Endothelial cell of umbilical vein (primary cell): ENCODE results near the gene PEX5. TPM values are rescaled to one million over a fixed set of nuclear protein-coding genes. Genes with fewer than 3 reads are reported as not detected.

Experiments
- BruUV-seq: library from RNA; stranded (reverse); fragments of 400-500 nt; replicated peaks from 2 replicates; lab custom pipeline; 2021; lab: Mats Ljungman, UMichigan
- CTCF ChIA-PET: fragments of 300-600, 350-600 bp; sonication (Branson Sonifier 250); formaldehyde crosslinking; loops from one replicate; lab custom pipeline; 2021; ENCODE audit warnings: antibody characterized with exemption, inconsistent platforms; lab: Charles Lee
- POLR2A ChIA-PET: fragments of 300-600, 350-600 bp; sonication (Branson Sonifier 250); formaldehyde crosslinking; loops from one replicate; lab custom pipeline; 2021; ENCODE audit warnings: antibody characterized with exemption, inconsistent platforms; lab: Charles Lee
- DNase-seq: peaks from one replicate; pipeline ENCODE4 v3.0.0-alpha.2; 2011; ENCODE audit warnings: low read depth, low spot score
- FAIRE-seq: peaks from 2 replicates; lab custom pipeline; 2011; peaks lifted over from hg19 to GRCh38; lab: Jason Lieb, UNC
- H2AFZ ChIP-seq: 2 replicates; pipeline ENCODE4 v1.6.0; 2012; ENCODE audit warnings: low read depth, low read length, control low read depth, inconsistent platforms
- H3K27ac ChIP-seq: 2 replicates; pipeline ENCODE4 v1.5.1; 2011; ENCODE audit warnings: low read depth, mild to moderate bottlenecking, control low read depth, low read length, moderate library complexity; ENCODE audit not compliant: insufficient read depth
- H3K27me3 ChIP-seq, 2 experiments: 2 replicates each; pipeline versions ENCODE4 v1.6.0 to v1.6.1; 2011; ENCODE audit warnings: low read length in 2 of 2, mixed read lengths in 1 of 2; ENCODE audit not compliant: control insufficient read depth in 2 of 2, insufficient read depth in 2 of 2
- H3K36me3 ChIP-seq, 2 experiments: 2 replicates in 1 of 2; 3 replicates in 1 of 2; pipeline ENCODE4 v1.5.1; 2011; ENCODE audit warnings: low read length in 2 of 2, mild to moderate bottlenecking in 1 of 2, moderate library complexity in 1 of 2; ENCODE audit not compliant: control insufficient read depth in 2 of 2, insufficient read depth in 2 of 2; ENCODE audit errors: extremely low read depth in 1 of 2
- H3K4me1 ChIP-seq: 3 replicates; pipeline ENCODE4 v1.5.1; 2011; ENCODE audit warnings: mild to moderate bottlenecking, low read length; ENCODE audit not compliant: control insufficient read depth, insufficient read depth; ENCODE audit errors: extremely low read depth
- H3K4me2 ChIP-seq: 2 replicates; pipeline ENCODE4 v1.6.1; 2011; ENCODE audit warnings: low read length, control low read depth, mixed read lengths; ENCODE audit not compliant: insufficient read depth
- H3K4me3 ChIP-seq, 3 experiments: fragments of 200-600 bp in 1 of 3; sonication (generic), shearing (Covaris generic) in 1 of 3; replicated peaks in 1 of 3; 2 replicates each; pipeline ENCODE4 v1.5.1; 2011 to 2016; ENCODE audit warnings: control low read depth in 3 of 3, low read length in 3 of 3, mild to moderate bottlenecking in 2 of 3, inconsistent platforms in 1 of 3, low read depth in 1 of 3, moderate library complexity in 1 of 3; ENCODE audit not compliant: insufficient read depth in 1 of 3
- H3K79me2 ChIP-seq: 2 replicates; pipeline ENCODE4 v1.6.0; 2012; ENCODE audit warnings: low read length, inconsistent platforms; ENCODE audit not compliant: control insufficient read depth, insufficient read depth
- H3K9ac ChIP-seq: replicated peaks from 2 replicates; pipeline ENCODE3; 2011; ENCODE audit warnings: low read length, control low read depth; ENCODE audit not compliant: insufficient read depth; ENCODE audit errors: extremely low read depth
- H3K9me1 ChIP-seq: replicated peaks from 3 replicates; pipeline ENCODE4 v1.6.0; 2011; ENCODE audit warnings: mild to moderate bottlenecking, low read length; ENCODE audit not compliant: control insufficient read depth, insufficient read depth; ENCODE audit errors: extremely low read depth
- H3K9me3 ChIP-seq: replicated peaks from 2 replicates; pipeline ENCODE4 v1.5.1; 2012; ENCODE audit warnings: low read length, inconsistent platforms; ENCODE audit not compliant: control insufficient read depth, insufficient read depth
- H4K20me1 ChIP-seq: replicated peaks from 2 replicates; pipeline ENCODE3; 2011; ENCODE audit warnings: mild to moderate bottlenecking, low read length; ENCODE audit not compliant: control insufficient read depth, insufficient read depth; ENCODE audit errors: extremely low read depth
- EZH2 ChIP-seq: IDR thresholded peaks from 2 replicates; pipeline ENCODE4 v1.6.1; 2012; ENCODE audit warnings: borderline replicate concordance, low read depth, mild to moderate bottlenecking, moderate library complexity, low read length, inconsistent platforms; ENCODE audit not compliant: severe bottlenecking
- FOS ChIP-seq: IDR thresholded peaks from 2 replicates; pipeline ENCODE4 v1.6.1; 2011; ENCODE audit warnings: mild to moderate bottlenecking, low read length, moderate library complexity, borderline replicate concordance; ENCODE audit not compliant: insufficient read depth
- GATA2 ChIP-seq: IDR thresholded peaks from 2 replicates; pipeline ENCODE4 v1.7.0; 2011; ENCODE audit warnings: low read depth, mild to moderate bottlenecking, moderate library complexity, mixed read lengths, low read length; ENCODE audit not compliant: insufficient read length, insufficient read depth
- JUN ChIP-seq: IDR thresholded peaks from 2 replicates; pipeline ENCODE4 v1.6.1; 2011; ENCODE audit warnings: borderline replicate concordance, low read depth; ENCODE audit not compliant: insufficient read length, insufficient read depth
- MYC ChIP-seq: IDR thresholded peaks from one replicate; pipeline ENCODE4 v1.6.1; 2011; ENCODE audit warnings: mild to moderate bottlenecking, low read depth, low read length
- POLR2A ChIP-seq: IDR thresholded peaks from 2 replicates; pipeline ENCODE4 v1.6.1; 2012; ENCODE audit warnings: low read depth, mild to moderate bottlenecking, control low read depth, low read length
- POLR2AphosphoS5 ChIP-seq: IDR thresholded peaks from 2 replicates; pipeline ENCODE4 v1.6.1; 2012; ENCODE audit warnings: low read depth, mild to moderate bottlenecking, control low read depth, low read length, moderate library complexity; ENCODE audit not compliant: insufficient read depth
- dilution Hi-C: fragments of 300-500 bp; cut with MboI; formaldehyde crosslinking; loops from one replicate; pipeline ENCODE4 v1.15.0; 2019; ENCODE audit warnings: low sequenced_read_pairs; ENCODE audit not compliant: extremely low pct_ligation_motif_present
- intact Hi-C: fragments of 100-400 bp; cut with micrococcal nuclease; formaldehyde crosslinking; loops from one replicate; pipeline ENCODE4 v1.10.0; 2022
- polyA plus RNA-seq, 4 experiments: library from polyadenylated mRNA; depleted of rRNA in 3 of 4; stranded (reverse) in 3 of 4; unstranded in 1 of 4; fragments of >200 nt; gene quantifications; 2 replicates each; pipeline versions ENCODE4 v1.2.1 to v1.2.3, GENCODE V29; 2011 to 2012; ENCODE audit warnings: missing spikeins in 1 of 4
- total RNA-seq: library from RNA; stranded (reverse); gene quantifications from 2 replicates; pipeline ENCODE4 v1.2.3, GENCODE V29; 2021
- TF ChIP-seq, protein P1 (sequence below), 2 donors: IDR thresholded peaks; 1 replicate in 1 of 2; 2 replicates in 1 of 2; pipeline ENCODE4 v1.5.1; 2011; ENCODE audit warnings: low read length in 2 of 2, mild to moderate bottlenecking in 2 of 2, moderate library complexity in 2 of 2, control low read depth in 1 of 2, inconsistent platforms in 1 of 2, low read depth in 1 of 2; ENCODE audit not compliant: insufficient read depth in 1 of 2; ENCODE audit errors: extremely low read depth in 1 of 2
- TF ChIP-seq, protein P2 (sequence below): IDR thresholded peaks from 2 replicates; pipeline ENCODE4 v1.6.1; 2011; ENCODE audit not compliant: insufficient read depth, insufficient read length

PEX5 gene
- total and polyA plus RNA-seq, 2 donors (not counting 3 experiments of a cell fraction or from before 2014, with no cell fraction given) = 12.9 to 32.3 TPM

- dilution Hi-C loops (no loop called here), intact Hi-C loops (no loop called here)
- Histone ChIP-seq H3K27me3 (peaks cover 2 to 3% of the 10 kb centered on the region in 2 experiments), H3K79me2 (no peaks in the 10 kb centered on the region), H3K4me1 (no peaks in the 10 kb centered on the region), H3K9ac (no peak overlapping the region), H3K4me2 (no peak overlapping the region), H3K9me3 (no peaks in the 10 kb centered on the region), H3K27ac (no peak overlapping the region), H3K4me3 (no peak overlapping the region), H4K20me1 (no peaks in the 10 kb centered on the region), H2AFZ (no peak overlapping the region), H3K9me1 (no peaks in the 10 kb centered on the region), H3K36me3 (no peaks in the 10 kb centered on the region)
- TF ChIP-seq, protein P1, sequence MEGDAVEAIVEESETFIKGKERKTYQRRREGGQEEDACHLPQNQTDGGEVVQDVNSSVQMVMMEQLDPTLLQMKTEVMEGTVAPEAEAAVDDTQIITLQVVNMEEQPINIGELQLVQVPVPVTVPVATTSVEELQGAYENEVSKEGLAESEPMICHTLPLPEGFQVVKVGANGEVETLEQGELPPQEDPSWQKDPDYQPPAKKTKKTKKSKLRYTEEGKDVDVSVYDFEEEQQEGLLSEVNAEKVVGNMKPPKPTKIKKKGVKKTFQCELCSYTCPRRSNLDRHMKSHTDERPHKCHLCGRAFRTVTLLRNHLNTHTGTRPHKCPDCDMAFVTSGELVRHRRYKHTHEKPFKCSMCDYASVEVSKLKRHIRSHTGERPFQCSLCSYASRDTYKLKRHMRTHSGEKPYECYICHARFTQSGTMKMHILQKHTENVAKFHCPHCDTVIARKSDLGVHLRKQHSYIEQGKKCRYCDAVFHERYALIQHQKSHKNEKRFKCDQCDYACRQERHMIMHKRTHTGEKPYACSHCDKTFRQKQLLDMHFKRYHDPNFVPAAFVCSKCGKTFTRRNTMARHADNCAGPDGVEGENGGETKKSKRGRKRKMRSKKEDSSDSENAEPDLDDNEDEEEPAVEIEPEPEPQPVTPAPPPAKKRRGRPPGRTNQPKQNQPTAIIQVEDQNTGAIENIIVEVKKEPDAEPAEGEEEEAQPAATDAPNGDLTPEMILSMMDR (IDR thresholded peaks at IDR 0.05; ENCODE audit: extremely low read depth in 1 of 2, insufficient read depth in 1 of 2, low read depth in 1 of 2, low read length in 2 of 2) = no peak
- TF ChIP-seq, protein P2, sequence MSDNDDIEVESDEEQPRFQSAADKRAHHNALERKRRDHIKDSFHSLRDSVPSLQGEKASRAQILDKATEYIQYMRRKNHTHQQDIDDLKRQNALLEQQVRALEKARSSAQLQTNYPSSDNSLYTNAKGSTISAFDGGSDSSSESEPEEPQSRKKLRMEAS = no peak
- TF ChIP-seq GATA2 (no peak), JUN (no peak), MYC (no peak), POLR2AphosphoS5 (no peak), POLR2A (no peak), EZH2 (no peak), FOS (no peak)
- ChIA-PET POLR2A (no interaction called here), CTCF (interaction anchor here (1.0 kb wide), 1 partner anchor 11 kb away, joined by 3 read pairs; no protein-coding TSS in a partner anchor)
- DNase-seq (no peak), FAIRE-seq (no peak)
- no TSS peak for BruUV-seq
Observed at GRCh38 chr12:7229741-7230140, 40.3 kb downstream of the PEX5 start.
